WTC11 (cell line): ENCODE results near the gene C1orf87. TPM values are rescaled to one million over a fixed set of nuclear protein-coding genes. Genes with fewer than 3 reads are reported as not detected.
"Not testable (repeated sequence)": the region's sequence is repeated elsewhere in the genome, so short reads cannot be mapped to it uniquely, and the experiment has no call there.

Experiments
- ATAC-seq: fragments of 200-7000 bp; cut with Tn5 transposase; 2 replicates; pipeline ENCODE4 v1.10.0; 2021; ENCODE audit warnings: mild to moderate bottlenecking, moderate library complexity
- CTCF ChIA-PET: fragments of 300-600 bp; sonication (Branson Sonifier 250); formaldehyde crosslinking; loops from one replicate; lab custom pipeline; 2021; ENCODE audit warnings: antibody characterized with exemption; lab: Charles Lee
- POLR2A ChIA-PET: fragments of 350-600 bp; sonication (Branson Sonifier 250); formaldehyde crosslinking; loops from one replicate; lab custom pipeline; 2021; ENCODE audit warnings: antibody characterized with exemption; lab: Charles Lee
- DNase-seq: peaks from one replicate; pipeline ENCODE4 v3.0.0; 2021; ENCODE audit warnings: low spot score
- H3K27ac Mint-ChIP-seq: 2 replicates; pipeline ENCODE4 v1.8.0; 2021; ENCODE audit warnings: mixed read lengths
- H3K27me3 Mint-ChIP-seq: 2 replicates; pipeline ENCODE4 v1.8.0; 2021; ENCODE audit warnings: low read depth, mild to moderate bottlenecking, moderate library complexity, mixed read lengths
- H3K36me3 Mint-ChIP-seq: 2 replicates; pipeline ENCODE4 v1.8.0; 2021; ENCODE audit warnings: mixed read lengths
- H3K4me1 Mint-ChIP-seq: 2 replicates; pipeline ENCODE4 v1.8.0; 2022; ENCODE audit warnings: mixed read lengths
- H3K4me3 Mint-ChIP-seq: 2 replicates; pipeline ENCODE4 v1.8.0; 2021; ENCODE audit warnings: mild to moderate bottlenecking, moderate library complexity, mixed read lengths
- H3K9me3 Mint-ChIP-seq: 2 replicates; pipeline ENCODE4 v1.8.0; 2021; ENCODE audit warnings: mixed read lengths
- CREB1 ChIP-seq: sonication (generic); formaldehyde crosslinking; IDR thresholded peaks from 2 replicates; pipeline ENCODE4 v1.8.0; 2023; ENCODE audit warnings: mild to moderate bottlenecking, missing genetic modification reagents
- EMX1 ChIP-seq: fragments of 250-450 bp; sonication (Bioruptor Pico); IDR thresholded peaks from 2 replicates; pipeline ENCODE4 v1.8.0; 2021; ENCODE audit warnings: mild to moderate bottlenecking
- ZNF416 ChIP-seq: fragments of 250-450 bp; sonication (Bioruptor Pico); IDR thresholded peaks from 2 replicates; pipeline ENCODE4 v1.9.0; 2021; ENCODE audit warnings: mild to moderate bottlenecking, inconsistent platforms
- total RNA-seq: library from RNA; stranded (reverse); gene quantifications from 3 replicates; pipeline ENCODE4 v1.2.3, GENCODE V29; 2021
- TF ChIP-seq, protein P1 (sequence below): fragments of 200-600 bp; IDR thresholded peaks from 2 replicates; pipeline ENCODE4 v1.8.0; 2022; ENCODE audit warnings: antibody characterized with exemption
- TF ChIP-seq, protein P2 (sequence below): sonication (generic); formaldehyde crosslinking; IDR thresholded peaks from 2 replicates; pipeline ENCODE4 v1.8.1; 2022; ENCODE audit warnings: low read depth, missing genetic modification reagents, borderline replicate concordance
- TF ChIP-seq, protein P3 (sequence below): fragments of 250-450 bp; sonication (Bioruptor Pico); conservative IDR thresholded peaks from 2 replicates; pipeline ENCODE4 v1.9.0; 2021; ENCODE audit warnings: mild to moderate bottlenecking
- TF ChIP-seq, protein P4 (sequence below): sonication (generic); formaldehyde crosslinking; conservative IDR thresholded peaks from 2 replicates; pipeline ENCODE4 v1.8.1; 2023; ENCODE audit warnings: mild to moderate bottlenecking, low read depth, missing genetic modification reagents, moderate library complexity
- TF ChIP-seq, protein P5 (sequence below): sonication (generic); formaldehyde crosslinking; IDR thresholded peaks from 2 replicates; pipeline ENCODE4 v1.8.0; 2023; ENCODE audit warnings: missing genetic modification reagents

C1orf87 gene
- total RNA-seq, 1 experiment from 2014 or later: 0.22 TPM

DNA sequence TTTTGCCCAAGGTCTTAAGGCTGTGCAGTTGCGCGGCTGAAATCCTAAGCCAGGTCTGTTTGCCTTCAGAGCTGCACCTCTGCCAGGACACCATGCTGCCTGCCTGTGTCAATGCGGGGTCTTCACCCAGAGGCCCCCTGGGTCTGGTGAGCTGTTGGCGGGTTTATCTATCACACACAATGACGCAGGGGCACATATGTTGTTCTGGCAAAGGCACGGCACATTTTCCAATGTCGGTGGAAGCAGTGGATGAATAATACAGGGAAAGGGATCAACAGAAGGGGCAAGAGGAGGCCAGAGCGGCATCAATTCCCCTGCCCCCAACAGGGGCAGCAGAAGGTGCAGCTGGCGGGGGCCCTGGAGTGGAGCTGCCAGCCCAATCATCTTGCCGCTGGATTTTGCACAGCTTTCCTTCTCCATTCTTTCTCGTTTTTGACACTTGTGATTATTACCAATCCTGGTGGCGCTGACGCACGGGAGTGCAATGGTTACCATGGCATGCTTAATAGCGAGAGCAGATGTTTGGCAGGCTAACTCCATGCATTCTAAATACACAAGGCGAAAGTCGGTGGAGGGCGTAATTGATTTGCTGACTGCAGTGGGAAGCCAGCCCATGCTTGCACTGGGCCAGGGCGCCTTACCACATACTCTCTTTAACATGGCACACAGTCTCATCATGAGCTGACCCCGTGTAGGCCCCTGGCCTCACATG is 101.2 kb downstream of the C1orf87 start:
- peaks cover 12% of the 10 kb centered on the region for H3K27me3 Mint-ChIP-seq
- POLR2A ChIA-PET: no interaction called here
- CTCF ChIA-PET: interaction anchor here (1.5 to 2.8 kb wide), 10 partner anchors 10 to 185 kb away, joined by 4 to 29 read pairs (median 12); no protein-coding TSS in a partner anchor

DNA sequence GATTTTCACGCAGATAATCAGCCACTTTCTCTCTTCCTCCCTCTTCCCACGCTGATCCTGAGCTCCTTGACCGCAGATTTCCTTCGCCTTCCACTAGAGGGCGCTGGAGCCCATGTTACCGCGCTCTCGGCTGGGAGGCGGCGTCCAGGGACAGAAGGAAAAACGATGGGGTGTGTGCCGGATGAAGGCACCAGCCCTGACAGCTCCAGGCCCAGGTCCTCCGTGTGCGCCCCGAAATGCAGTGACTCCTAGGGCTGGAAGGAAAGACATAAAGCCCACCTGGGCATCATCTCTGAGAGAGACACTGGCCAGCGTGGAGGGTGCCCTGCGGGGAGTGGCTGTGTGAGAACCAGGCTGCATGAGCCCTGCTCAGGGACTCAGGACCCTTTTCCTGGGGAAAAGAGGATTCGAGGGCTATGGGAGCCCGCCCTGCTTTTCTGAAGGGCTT is 102.1 kb downstream of the C1orf87 start:
- TF ChIP-seq, protein P1, sequence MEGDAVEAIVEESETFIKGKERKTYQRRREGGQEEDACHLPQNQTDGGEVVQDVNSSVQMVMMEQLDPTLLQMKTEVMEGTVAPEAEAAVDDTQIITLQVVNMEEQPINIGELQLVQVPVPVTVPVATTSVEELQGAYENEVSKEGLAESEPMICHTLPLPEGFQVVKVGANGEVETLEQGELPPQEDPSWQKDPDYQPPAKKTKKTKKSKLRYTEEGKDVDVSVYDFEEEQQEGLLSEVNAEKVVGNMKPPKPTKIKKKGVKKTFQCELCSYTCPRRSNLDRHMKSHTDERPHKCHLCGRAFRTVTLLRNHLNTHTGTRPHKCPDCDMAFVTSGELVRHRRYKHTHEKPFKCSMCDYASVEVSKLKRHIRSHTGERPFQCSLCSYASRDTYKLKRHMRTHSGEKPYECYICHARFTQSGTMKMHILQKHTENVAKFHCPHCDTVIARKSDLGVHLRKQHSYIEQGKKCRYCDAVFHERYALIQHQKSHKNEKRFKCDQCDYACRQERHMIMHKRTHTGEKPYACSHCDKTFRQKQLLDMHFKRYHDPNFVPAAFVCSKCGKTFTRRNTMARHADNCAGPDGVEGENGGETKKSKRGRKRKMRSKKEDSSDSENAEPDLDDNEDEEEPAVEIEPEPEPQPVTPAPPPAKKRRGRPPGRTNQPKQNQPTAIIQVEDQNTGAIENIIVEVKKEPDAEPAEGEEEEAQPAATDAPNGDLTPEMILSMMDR: peak; percentile 93
- TF ChIP-seq, protein P2, sequence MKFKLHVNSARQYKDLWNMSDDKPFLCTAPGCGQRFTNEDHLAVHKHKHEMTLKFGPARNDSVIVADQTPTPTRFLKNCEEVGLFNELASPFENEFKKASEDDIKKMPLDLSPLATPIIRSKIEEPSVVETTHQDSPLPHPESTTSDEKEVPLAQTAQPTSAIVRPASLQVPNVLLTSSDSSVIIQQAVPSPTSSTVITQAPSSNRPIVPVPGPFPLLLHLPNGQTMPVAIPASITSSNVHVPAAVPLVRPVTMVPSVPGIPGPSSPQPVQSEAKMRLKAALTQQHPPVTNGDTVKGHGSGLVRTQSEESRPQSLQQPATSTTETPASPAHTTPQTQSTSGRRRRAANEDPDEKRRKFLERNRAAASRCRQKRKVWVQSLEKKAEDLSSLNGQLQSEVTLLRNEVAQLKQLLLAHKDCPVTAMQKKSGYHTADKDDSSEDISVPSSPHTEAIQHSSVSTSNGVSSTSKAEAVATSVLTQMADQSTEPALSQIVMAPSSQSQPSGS (CRISPR knock-in tag): no peak
- ATAC-seq: peak; percentile 93
- peak; percentile 79 for DNase-seq
- peak overlapping the region; percentile 52 for H3K4me3 Mint-ChIP-seq
- H3K4me1 Mint-ChIP-seq: peaks cover 3% of the 10 kb centered on the region; the same call in 1 of the 2 replicates
- peaks cover 9% of the 10 kb centered on the region for H3K27me3 Mint-ChIP-seq
- ChIA-PET CTCF (interaction anchor here (0.5 to 2.8 kb wide), 60 partner anchors 9 to 1882 kb away, joined by 3 to 29 read pairs (median 4); no protein-coding TSS in a partner anchor), POLR2A (no interaction called here)
- H3K27ac Mint-ChIP-seq: no peak overlapping the region
- no peaks in the 10 kb centered on the region for H3K9me3 Mint-ChIP-seq
- no peaks in the 10 kb centered on the region for H3K36me3 Mint-ChIP-seq

More for the DNA sequence above, 101.2 kb downstream of the C1orf87 start:
- TF ChIP-seq, protein P3, sequence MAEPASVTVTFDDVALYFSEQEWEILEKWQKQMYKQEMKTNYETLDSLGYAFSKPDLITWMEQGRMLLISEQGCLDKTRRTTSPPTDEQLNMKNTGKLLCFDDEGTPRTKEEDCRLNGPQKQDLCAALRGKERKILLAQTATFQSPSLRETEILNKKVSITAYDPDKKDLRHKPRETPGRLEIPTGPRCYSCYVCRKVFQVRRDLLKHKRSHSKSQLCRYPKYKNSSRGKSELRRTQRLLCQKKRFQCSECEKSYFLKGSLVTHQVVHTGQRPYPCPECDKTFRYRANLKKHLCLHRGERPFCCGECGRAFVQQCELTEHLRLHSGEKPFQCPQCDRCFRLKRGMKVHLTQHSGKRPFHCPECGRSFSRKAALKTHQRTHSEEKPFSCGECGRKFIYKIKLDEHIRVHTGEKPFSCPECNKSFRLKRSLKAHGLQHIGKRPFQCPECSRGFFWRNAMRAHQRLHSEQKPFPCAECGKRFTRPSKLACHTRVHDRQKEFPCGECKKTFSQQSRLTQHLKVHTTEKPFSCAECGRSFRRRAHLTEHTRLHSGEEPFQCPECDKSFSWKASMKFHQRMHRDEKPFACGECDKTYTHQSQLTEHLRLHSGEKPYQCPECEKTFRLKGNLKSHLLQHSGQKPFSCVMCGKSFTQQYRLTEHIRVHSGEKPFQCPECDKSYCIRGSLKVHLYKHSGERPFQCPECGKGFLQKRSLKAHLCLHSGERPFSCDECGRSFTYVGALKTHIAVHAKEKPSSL (CRISPR knock-in tag): no peak
- TF ChIP-seq, protein P4, sequence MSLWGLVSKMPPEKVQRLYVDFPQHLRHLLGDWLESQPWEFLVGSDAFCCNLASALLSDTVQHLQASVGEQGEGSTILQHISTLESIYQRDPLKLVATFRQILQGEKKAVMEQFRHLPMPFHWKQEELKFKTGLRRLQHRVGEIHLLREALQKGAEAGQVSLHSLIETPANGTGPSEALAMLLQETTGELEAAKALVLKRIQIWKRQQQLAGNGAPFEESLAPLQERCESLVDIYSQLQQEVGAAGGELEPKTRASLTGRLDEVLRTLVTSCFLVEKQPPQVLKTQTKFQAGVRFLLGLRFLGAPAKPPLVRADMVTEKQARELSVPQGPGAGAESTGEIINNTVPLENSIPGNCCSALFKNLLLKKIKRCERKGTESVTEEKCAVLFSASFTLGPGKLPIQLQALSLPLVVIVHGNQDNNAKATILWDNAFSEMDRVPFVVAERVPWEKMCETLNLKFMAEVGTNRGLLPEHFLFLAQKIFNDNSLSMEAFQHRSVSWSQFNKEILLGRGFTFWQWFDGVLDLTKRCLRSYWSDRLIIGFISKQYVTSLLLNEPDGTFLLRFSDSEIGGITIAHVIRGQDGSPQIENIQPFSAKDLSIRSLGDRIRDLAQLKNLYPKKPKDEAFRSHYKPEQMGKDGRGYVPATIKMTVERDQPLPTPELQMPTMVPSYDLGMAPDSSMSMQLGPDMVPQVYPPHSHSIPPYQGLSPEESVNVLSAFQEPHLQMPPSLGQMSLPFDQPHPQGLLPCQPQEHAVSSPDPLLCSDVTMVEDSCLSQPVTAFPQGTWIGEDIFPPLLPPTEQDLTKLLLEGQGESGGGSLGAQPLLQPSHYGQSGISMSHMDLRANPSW (CRISPR knock-in tag): no peak
- TF ChIP-seq, protein P5, sequence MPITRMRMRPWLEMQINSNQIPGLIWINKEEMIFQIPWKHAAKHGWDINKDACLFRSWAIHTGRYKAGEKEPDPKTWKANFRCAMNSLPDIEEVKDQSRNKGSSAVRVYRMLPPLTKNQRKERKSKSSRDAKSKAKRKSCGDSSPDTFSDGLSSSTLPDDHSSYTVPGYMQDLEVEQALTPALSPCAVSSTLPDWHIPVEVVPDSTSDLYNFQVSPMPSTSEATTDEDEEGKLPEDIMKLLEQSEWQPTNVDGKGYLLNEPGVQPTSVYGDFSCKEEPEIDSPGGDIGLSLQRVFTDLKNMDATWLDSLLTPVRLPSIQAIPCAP (CRISPR knock-in tag): no peak
- no peak for TF ChIP-seq EMX1
- no peak for TF ChIP-seq CREB1 (CRISPR knock-in tag)
- TF ChIP-seq ZNF416 (CRISPR knock-in tag): no peak
- Mint-ChIP-seq H3K4me3 (no peak overlapping the region), H3K9me3 (no peaks in the 10 kb centered on the region), H3K27ac (no peak overlapping the region), H3K36me3 (no peaks in the 10 kb centered on the region), H3K4me1 (peaks cover 3% of the 10 kb centered on the region; the same call in 1 of the 2 replicates)
- no peak for ATAC-seq
- DNase-seq: no peak

DNA sequence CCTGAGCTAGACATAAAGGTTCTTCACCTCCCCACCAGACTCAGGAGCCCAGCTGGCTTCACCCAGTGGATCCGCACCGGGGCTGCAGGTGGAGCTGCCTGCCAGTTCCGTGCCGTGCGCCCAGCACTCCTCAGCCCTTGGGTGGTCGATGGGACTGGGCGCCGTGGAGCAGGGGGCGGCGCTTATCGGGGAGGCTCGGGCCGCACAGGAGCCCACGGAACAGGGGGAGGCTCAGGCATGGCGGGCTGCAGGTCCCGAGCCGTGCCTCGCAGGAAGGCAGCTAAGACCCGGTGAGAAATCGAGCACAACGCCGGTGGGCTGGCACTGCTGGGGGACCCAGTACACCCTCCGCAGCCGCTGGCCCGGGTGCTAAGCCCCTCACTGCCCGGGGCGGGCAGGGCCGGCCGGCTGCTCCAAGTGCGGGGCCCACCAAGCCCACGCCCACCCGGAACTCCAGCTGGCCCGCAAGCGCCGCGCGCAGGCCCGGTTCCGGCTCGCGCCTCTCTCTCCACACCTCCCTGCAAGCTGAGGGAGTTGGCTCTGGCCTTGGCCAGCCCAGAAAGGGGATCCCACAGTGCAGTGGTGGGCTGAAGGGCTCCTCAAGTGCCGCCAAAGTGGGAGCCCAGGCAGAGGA is 103.9 kb downstream of the C1orf87 start:
- CTCF ChIA-PET: interaction anchor here (1.6 kb wide), 1 partner anchor 109 kb away, joined by 4 read pairs; no protein-coding TSS in a partner anchor
- H3K36me3 Mint-ChIP-seq, H3K27me3 Mint-ChIP-seq, H3K9me3 Mint-ChIP-seq, H3K4me1 Mint-ChIP-seq, ATAC-seq, H3K27ac Mint-ChIP-seq, DNase-seq, H3K4me3 Mint-ChIP-seq, POLR2A ChIA-PET: not testable (repeated sequence)

DNA sequence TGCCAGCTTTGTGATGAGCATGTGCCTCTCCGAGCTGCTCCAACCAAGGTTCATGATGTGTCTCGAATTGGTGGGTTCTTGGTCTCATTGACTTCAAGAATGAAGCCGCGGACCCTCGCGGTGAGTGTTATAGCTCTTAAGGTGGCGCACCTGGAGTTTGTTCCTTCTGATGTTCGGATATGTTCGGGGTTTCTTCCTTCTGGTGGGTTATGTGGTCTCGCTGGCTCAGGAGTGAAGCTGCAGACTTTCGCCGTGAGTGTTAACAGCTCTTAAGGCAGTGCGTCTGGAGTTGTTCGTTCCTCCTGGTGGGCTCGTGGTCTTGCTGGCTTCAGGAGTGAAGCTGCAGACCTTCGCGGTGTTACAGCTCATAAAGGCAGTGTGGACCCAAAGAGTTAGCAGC is 104.8 kb downstream of the C1orf87 start:
- H3K27ac Mint-ChIP-seq, H3K4me1 Mint-ChIP-seq, ATAC-seq, DNase-seq, POLR2A ChIA-PET, CTCF ChIA-PET, H3K4me3 Mint-ChIP-seq, H3K27me3 Mint-ChIP-seq, H3K36me3 Mint-ChIP-seq, H3K9me3 Mint-ChIP-seq: not testable (repeated sequence)
